Muscle layer of colon (tissue), 2 donors: Measurements from ENCODE around the gene TRPM4.
"Not testable (repeated sequence)": the region's sequence is repeated elsewhere in the genome, so short reads cannot be mapped to it uniquely, and the experiment has no call there.

Source experiments
- H3K27ac ChIP-seq: one replicate; pipeline ENCODE4 v1.7.0; 2013; ENCODE audit warnings: low read depth, mild to moderate bottlenecking, low read length, moderate library complexity
- H3K27me3 ChIP-seq, 2 donors: one replicate each; pipeline ENCODE4 v1.7.0; 2013; ENCODE audit warnings: low read length in 2 of 2, mild to moderate bottlenecking in 2 of 2; ENCODE audit not compliant: insufficient read depth in 2 of 2, control insufficient read depth in 1 of 2
- H3K36me3 ChIP-seq: one replicate; pipeline ENCODE4 v1.7.0; 2013; ENCODE audit warnings: mild to moderate bottlenecking, low read length; ENCODE audit not compliant: insufficient read depth
- H3K4me1 ChIP-seq: one replicate; pipeline ENCODE4 v1.7.0; 2013; ENCODE audit warnings: mild to moderate bottlenecking, low read length; ENCODE audit not compliant: insufficient read depth
- H3K4me3 ChIP-seq, 2 donors: one replicate each; pipeline ENCODE4 v1.7.0; 2013; ENCODE audit warnings: low read length in 2 of 2, low read depth in 1 of 2, mild to moderate bottlenecking in 1 of 2, moderate library complexity in 1 of 2
- H3K9ac ChIP-seq: one replicate; pipeline ENCODE4 v1.7.0; 2013; ENCODE audit warnings: low read length
- H3K9me3 ChIP-seq: one replicate; pipeline ENCODE4 v1.7.0; 2013; ENCODE audit warnings: mild to moderate bottlenecking, low read length
- donor health status: abdominal sarcoma.
- donor health status: Adenocarcinoma of cecum.

Gene TRPM4

GRCh38 chr19:49205114-49205513, 47.5 kb downstream of the TRPM4 start:
- no peak overlapping the region for H3K4me3 ChIP-seq
- H3K9ac ChIP-seq = no peak overlapping the region
- H3K27me3 ChIP-seq = no peaks in the 10 kb centered on the region
- H3K9me3 ChIP-seq = no peaks in the 10 kb centered on the region
- H3K4me1 ChIP-seq = peaks cover 4% of the 10 kb centered on the region
- H3K36me3 ChIP-seq = peaks cover 15% of the 10 kb centered on the region
- no peak overlapping the region for H3K27ac ChIP-seq

- H3K9ac ChIP-seq, H3K27me3 ChIP-seq, H3K9me3 ChIP-seq, H3K36me3 ChIP-seq, H3K27ac ChIP-seq, H3K4me1 ChIP-seq, H3K4me3 ChIP-seq: not testable (repeated sequence)
Observed at GRCh38 chr19:49209502-49209901, 51.9 kb downstream of the TRPM4 start.

- no peaks in the 10 kb centered on the region for H3K9me3 ChIP-seq
- no peak overlapping the region for H3K9ac ChIP-seq
- H3K36me3 ChIP-seq = no peaks in the 10 kb centered on the region
- H3K27ac ChIP-seq = no peak overlapping the region
- H3K4me3 ChIP-seq = no peak overlapping the region
- H3K27me3 ChIP-seq = no peaks in the 10 kb centered on the region
- peaks cover 4% of the 10 kb centered on the region for H3K4me1 ChIP-seq
Observed at GRCh38 chr19:49210108-49210900, 52.7 kb downstream of the TRPM4 start.

GRCh38 chr19:49210901-49211451, 53.4 kb downstream of the TRPM4 start:
- Histone ChIP-seq H3K27me3 (no peaks in the 10 kb centered on the region), H3K27ac (no peak overlapping the region), H3K4me3 (no peak overlapping the region)

GRCh38 chr19:49212016-49212701, 54.6 kb downstream of the TRPM4 start:
- H3K9ac ChIP-seq = no peak overlapping the region
- H3K27ac ChIP-seq = no peak overlapping the region
- peaks cover 4% of the 10 kb centered on the region for H3K4me1 ChIP-seq
- no peak overlapping the region for H3K4me3 ChIP-seq
- no peaks in the 10 kb centered on the region for H3K9me3 ChIP-seq
- no peaks in the 10 kb centered on the region for H3K36me3 ChIP-seq
- H3K27me3 ChIP-seq = no peaks in the 10 kb centered on the region

More at GRCh38 chr19:49210901-49211451, 53.4 kb downstream of the TRPM4 start:
- H3K9ac ChIP-seq = no peak overlapping the region
- no peaks in the 10 kb centered on the region for H3K9me3 ChIP-seq
- peaks cover 4% of the 10 kb centered on the region for H3K4me1 ChIP-seq
- H3K36me3 ChIP-seq = no peaks in the 10 kb centered on the region

GRCh38 chr19:49213791-49214190, 56.2 kb downstream of the TRPM4 start:
- no peak overlapping the region for H3K4me3 ChIP-seq
- H3K4me1 ChIP-seq = no peaks in the 10 kb centered on the region

GRCh38 chr19:49214701-49215100, 57.1 kb downstream of the TRPM4 start:
- Histone ChIP-seq H3K4me3 (no peak overlapping the region), H3K9me3 (no peaks in the 10 kb centered on the region), H3K27ac (no peak overlapping the region), H3K36me3 (no peaks in the 10 kb centered on the region), H3K4me1 (no peaks in the 10 kb centered on the region), H3K27me3 (no peaks in the 10 kb centered on the region), H3K9ac (no peak overlapping the region)

More at GRCh38 chr19:49213791-49214190, 56.2 kb downstream of the TRPM4 start:
- no peaks in the 10 kb centered on the region for H3K36me3 ChIP-seq
- no peaks in the 10 kb centered on the region for H3K9me3 ChIP-seq
- H3K9ac ChIP-seq = no peak overlapping the region
- no peaks in the 10 kb centered on the region for H3K27me3 ChIP-seq
- no peak overlapping the region for H3K27ac ChIP-seq

GRCh38 chr19:49216071-49216470, 58.5 kb downstream of the TRPM4 start:
- Histone ChIP-seq H3K9ac (no peak overlapping the region), H3K27me3 (no peaks in the 10 kb centered on the region), H3K9me3 (no peaks in the 10 kb centered on the region), H3K36me3 (no peaks in the 10 kb centered on the region), H3K4me3 (no peak overlapping the region), H3K27ac (no peak overlapping the region), H3K4me1 (no peaks in the 10 kb centered on the region)

GRCh38 chr19:49217382-49217781, 59.8 kb downstream of the TRPM4 start:
- Histone ChIP-seq H3K27ac (no peak overlapping the region), H3K36me3 (no peaks in the 10 kb centered on the region), H3K9ac (no peak overlapping the region), H3K27me3 (no peaks in the 10 kb centered on the region), H3K4me3 (no peak overlapping the region), H3K9me3 (no peaks in the 10 kb centered on the region), H3K4me1 (no peaks in the 10 kb centered on the region)

GRCh38 chr19:49222011-49222410, 64.4 kb downstream of the TRPM4 start:
- H3K27ac ChIP-seq = no peak overlapping the region
- no peak overlapping the region for H3K9ac ChIP-seq
- H3K4me3 ChIP-seq = no peak overlapping the region

GRCh38 chr19:49222528-49222927, 64.9 kb downstream of the TRPM4 start:
- no peaks in the 10 kb centered on the region for H3K9me3 ChIP-seq

More at GRCh38 chr19:49222011-49222410, 64.4 kb downstream of the TRPM4 start:
- no peaks in the 10 kb centered on the region for H3K9me3 ChIP-seq
- H3K4me1 ChIP-seq = peaks cover 5% of the 10 kb centered on the region
- no peaks in the 10 kb centered on the region for H3K36me3 ChIP-seq
- peaks cover 0 to 4% of the 10 kb centered on the region in 2 donors for H3K27me3 ChIP-seq

More at GRCh38 chr19:49222528-49222927, 64.9 kb downstream of the TRPM4 start:
- H3K4me1 ChIP-seq = peaks cover 5% of the 10 kb centered on the region
- H3K36me3 ChIP-seq = no peaks in the 10 kb centered on the region
- H3K27me3 ChIP-seq = peaks cover 0 to 4% of the 10 kb centered on the region in 2 donors
- H3K4me3 ChIP-seq = no peak overlapping the region
- no peak overlapping the region for H3K27ac ChIP-seq
- no peak overlapping the region for H3K9ac ChIP-seq
